Measurements from ENCODE around the gene MEOX2. TPM values are rescaled to one million over a fixed set of nuclear protein-coding genes. Genes with fewer than 3 reads are reported as not detected.

Gene MEOX2
- total RNA-seq, result not detected in 2 replicates

GRCh38 chr7:15686295-15686956 is at the start of gene MEOX2:
Gene MEOX2 (minus strand): TSS chr7:15686683. CDS start chr7:15686402, 281 bp downstream.
- DNase-seq, result no peak
- intact Hi-C loops (cut with micrococcal nuclease), result no loop called here
- H3K9me3 Mint-ChIP-seq, result no peaks in the 10 kb centered on the region
- H3K27ac Mint-ChIP-seq, result no peak within 1 kb of the TSS
- H3K4me1 Mint-ChIP-seq, result no peaks in the 10 kb centered on the region
- no peak within 1 kb of the TSS for H3K4me3 Mint-ChIP-seq
- peaks cover 40% of the 10 kb centered on the region for H3K27me3 Mint-ChIP-seq
- H3K36me3 Mint-ChIP-seq (ENCODE audit: low read depth), result no peaks in the 10 kb centered on the region

- H3K27ac Mint-ChIP-seq, result no peak overlapping the region
- no peaks in the 10 kb centered on the region for H3K4me1 Mint-ChIP-seq
- H3K27me3 Mint-ChIP-seq, result no peaks in the 10 kb centered on the region
- no peak for DNase-seq
- no peaks in the 10 kb centered on the region for H3K36me3 Mint-ChIP-seq (ENCODE audit: low read depth)
- H3K4me3 Mint-ChIP-seq, result no peak overlapping the region
- intact Hi-C loops (cut with micrococcal nuclease), result loop anchor here (10.0 kb wide), 1 partner anchor 405 kb away; no protein-coding TSS in a partner anchor
- H3K9me3 Mint-ChIP-seq, result no peaks in the 10 kb centered on the region
Measured at GRCh38 chr7:15729746-15730145, 43.3 kb upstream of the MEOX2 start.

GRCh38 chr7:15725051-15725450 is 38.6 kb upstream of the MEOX2 start:
- DNase-seq, result no peak
- Mint-ChIP-seq H3K4me3 (no peak overlapping the region), H3K4me1 (no peaks in the 10 kb centered on the region), H3K9me3 (no peaks in the 10 kb centered on the region), H3K27ac (no peak overlapping the region), H3K27me3 (no peaks in the 10 kb centered on the region), H3K36me3 (ENCODE audit: low read depth) (no peaks in the 10 kb centered on the region)
- intact Hi-C loops (cut with micrococcal nuclease), result loop anchor here (10.0 kb wide), 1 partner anchor 400 kb away; no protein-coding TSS in a partner anchor

- intact Hi-C loops (cut with micrococcal nuclease), result loop anchor here (10.0 kb wide), 1 partner anchor 399 kb away; no protein-coding TSS in a partner anchor
- Mint-ChIP-seq H3K4me3 (no peak overlapping the region), H3K4me1 (no peaks in the 10 kb centered on the region), H3K27me3 (no peaks in the 10 kb centered on the region), H3K36me3 (ENCODE audit: low read depth) (no peaks in the 10 kb centered on the region), H3K9me3 (no peaks in the 10 kb centered on the region), H3K27ac (no peak overlapping the region)
- no peak for DNase-seq
Measured at GRCh38 chr7:15723841-15724240, 37.4 kb upstream of the MEOX2 start.

- no peak overlapping the region for H3K4me3 Mint-ChIP-seq
- H3K36me3 Mint-ChIP-seq (ENCODE audit: low read depth), result no peaks in the 10 kb centered on the region
- no peaks in the 10 kb centered on the region for H3K27me3 Mint-ChIP-seq
- no peaks in the 10 kb centered on the region for H3K9me3 Mint-ChIP-seq
- DNase-seq, result peak; percentile 58
- H3K4me1 Mint-ChIP-seq, result no peaks in the 10 kb centered on the region
- intact Hi-C loops (cut with micrococcal nuclease), result loop anchor here (10.0 kb wide), 1 partner anchor 396 kb away; no protein-coding TSS in a partner anchor
- no peak overlapping the region for H3K27ac Mint-ChIP-seq
Measured at GRCh38 chr7:15720849-15721471, 34.5 kb upstream of the MEOX2 start.

GRCh38 chr7:15719311-15719710 is 32.8 kb upstream of the MEOX2 start:
- no peak overlapping the region for H3K27ac Mint-ChIP-seq
- no peak overlapping the region for H3K4me3 Mint-ChIP-seq
- intact Hi-C loops (cut with micrococcal nuclease), result no loop called here
- no peaks in the 10 kb centered on the region for H3K27me3 Mint-ChIP-seq
- H3K4me1 Mint-ChIP-seq, result no peaks in the 10 kb centered on the region
- DNase-seq, result no peak
- H3K36me3 Mint-ChIP-seq (ENCODE audit: low read depth), result no peaks in the 10 kb centered on the region
- H3K9me3 Mint-ChIP-seq, result no peaks in the 10 kb centered on the region

- DNase-seq, result no peak
- Mint-ChIP-seq H3K27me3 (no peaks in the 10 kb centered on the region), H3K9me3 (no peaks in the 10 kb centered on the region), H3K4me1 (no peaks in the 10 kb centered on the region), H3K36me3 (ENCODE audit: low read depth) (no peaks in the 10 kb centered on the region), H3K27ac (no peak overlapping the region), H3K4me3 (no peak overlapping the region)
- intact Hi-C loops (cut with micrococcal nuclease), result no loop called here
Measured at GRCh38 chr7:15715435-15715834, 29.0 kb upstream of the MEOX2 start.

- intact Hi-C loops (cut with micrococcal nuclease), result no loop called here
- H3K4me1 Mint-ChIP-seq, result peaks cover 1% of the 10 kb centered on the region
- H3K4me3 Mint-ChIP-seq, result no peak overlapping the region
- no peak for DNase-seq
- H3K27me3 Mint-ChIP-seq, result no peaks in the 10 kb centered on the region
- no peak overlapping the region for H3K27ac Mint-ChIP-seq
- H3K9me3 Mint-ChIP-seq, result peaks cover 3% of the 10 kb centered on the region
- H3K36me3 Mint-ChIP-seq (ENCODE audit: low read depth), result no peaks in the 10 kb centered on the region
Measured at GRCh38 chr7:15709978-15710377, 23.5 kb upstream of the MEOX2 start.

GRCh38 chr7:15707570-15707969 is 21.1 kb upstream of the MEOX2 start:
- H3K4me1 Mint-ChIP-seq, result peaks cover 1% of the 10 kb centered on the region
- no peaks in the 10 kb centered on the region for H3K36me3 Mint-ChIP-seq (ENCODE audit: low read depth)
- intact Hi-C loops (cut with micrococcal nuclease), result no loop called here
- H3K27me3 Mint-ChIP-seq, result no peaks in the 10 kb centered on the region
- H3K27ac Mint-ChIP-seq, result no peak overlapping the region
- no peak overlapping the region for H3K4me3 Mint-ChIP-seq
- H3K9me3 Mint-ChIP-seq, result peaks cover 3% of the 10 kb centered on the region
- no peak for DNase-seq

GRCh38 chr7:15703732-15704131 is 17.2 kb upstream of the MEOX2 start:
- no peak for DNase-seq
- Mint-ChIP-seq H3K27me3 (no peaks in the 10 kb centered on the region), H3K9me3 (no peaks in the 10 kb centered on the region), H3K27ac (no peak overlapping the region), H3K4me3 (no peak overlapping the region), H3K4me1 (no peaks in the 10 kb centered on the region), H3K36me3 (ENCODE audit: low read depth) (no peaks in the 10 kb centered on the region)
- intact Hi-C loops (cut with micrococcal nuclease), result no loop called here

- Mint-ChIP-seq H3K27me3 (peaks cover 11% of the 10 kb centered on the region), H3K27ac (no peak overlapping the region), H3K4me3 (no peak overlapping the region), H3K4me1 (no peaks in the 10 kb centered on the region), H3K36me3 (ENCODE audit: low read depth) (no peaks in the 10 kb centered on the region), H3K9me3 (no peaks in the 10 kb centered on the region)
- intact Hi-C loops (cut with micrococcal nuclease), result no loop called here
- no peak for DNase-seq
Measured at GRCh38 chr7:15692501-15693020, 6.1 kb upstream of the MEOX2 start.

- DNase-seq, result no peak
- H3K27me3 Mint-ChIP-seq, result peaks cover 40% of the 10 kb centered on the region
- no peaks in the 10 kb centered on the region for H3K9me3 Mint-ChIP-seq
- H3K4me1 Mint-ChIP-seq, result no peaks in the 10 kb centered on the region
- no peaks in the 10 kb centered on the region for H3K36me3 Mint-ChIP-seq (ENCODE audit: low read depth)
- H3K27ac Mint-ChIP-seq, result no peak overlapping the region
- no peak overlapping the region for H3K4me3 Mint-ChIP-seq
- intact Hi-C loops (cut with micrococcal nuclease), result no loop called here
Measured at GRCh38 chr7:15688911-15689310, 2.4 kb upstream of the MEOX2 start.

- H3K27ac Mint-ChIP-seq, result no peak overlapping the region
- no peak overlapping the region for H3K4me3 Mint-ChIP-seq
- H3K4me1 Mint-ChIP-seq, result no peaks in the 10 kb centered on the region
- H3K9me3 Mint-ChIP-seq, result no peaks in the 10 kb centered on the region
- no peak for DNase-seq
- no peaks in the 10 kb centered on the region for H3K36me3 Mint-ChIP-seq (ENCODE audit: low read depth)
- H3K27me3 Mint-ChIP-seq, result peaks cover 40% of the 10 kb centered on the region
- intact Hi-C loops (cut with micrococcal nuclease), result no loop called here
Measured at GRCh38 chr7:15688279-15688626, 1.8 kb upstream of the MEOX2 start.

GRCh38 chr7:15687546-15688278 is 1.2 kb upstream of the MEOX2 start:
- Mint-ChIP-seq H3K9me3 (no peaks in the 10 kb centered on the region), H3K4me3 (no peak overlapping the region), H3K36me3 (ENCODE audit: low read depth) (no peaks in the 10 kb centered on the region), H3K27me3 (peaks cover 40% of the 10 kb centered on the region), H3K4me1 (no peaks in the 10 kb centered on the region), H3K27ac (no peak overlapping the region)
- DNase-seq, result no peak
- intact Hi-C loops (cut with micrococcal nuclease), result no loop called here
